HepG2 (cell line): ENCODE measurements around the gene PRSS50. TPM values are rescaled to one million over a fixed set of nuclear protein-coding genes. Genes with fewer than 3 reads are reported as not detected.

ENCODE experiments used
- ATAC-seq: fragments of 200-7000 bp; cut with Tn5 transposase; 3 replicates; pipeline ENCODE4 v1.9.1; 2020; ENCODE audit warnings: mild to moderate bottlenecking, moderate library complexity
- BruUV-seq: library from RNA; stranded (reverse); fragments of 400-500 nt; replicated peaks from 2 replicates; lab custom pipeline; 2021; lab: Mats Ljungman, UMichigan
- CTCF ChIA-PET: fragments of 300-600 bp; formaldehyde crosslinking; extraction: SDS; loops from one replicate; lab custom pipeline; 2021; ENCODE audit warnings: low total read pairs, inconsistent platforms, low intra/inter-chr PET ratio; lab: Yijun Ruan, JAX
- POLR2A ChIA-PET: fragments of 350-600 bp; sonication (Branson Sonifier 250); formaldehyde crosslinking; loops from one replicate; lab custom pipeline; 2020; ENCODE audit warnings: antibody characterized with exemption, inconsistent platforms; lab: Yijun Ruan, JAX
- DNase-seq: peaks from one replicate; pipeline ENCODE4 v3.0.0-alpha.2; 2015; ENCODE audit warnings: low spot score
- FAIRE-seq: peaks from 3 replicates; lab custom pipeline; 2011; peaks lifted over from hg19 to GRCh38; lab: Jason Lieb, UNC
- H2AFZ ChIP-seq: one replicate; pipeline ENCODE4 v1.6.1; 2011; ENCODE audit warnings: low read length, inconsistent platforms
- H3K27ac ChIP-seq: fragments of 300-600 bp; 3 replicates; pipeline ENCODE4 v1.8.0; 2011; ENCODE audit warnings: mixed run types, mild to moderate bottlenecking, mixed read lengths, low read length, inconsistent platforms; ENCODE audit not compliant: insufficient read depth; ENCODE audit errors: extremely low read length
- H3K27me3 ChIP-seq, 2 experiments: fragments of 200-600 bp in 1 of 2; 2 replicates in 1 of 2; 3 replicates in 1 of 2; pipeline versions ENCODE4 v1.6.0 to v1.8.0; 2011; ENCODE audit warnings: low read length in 2 of 2, mild to moderate bottlenecking in 2 of 2, moderate library complexity in 2 of 2, inconsistent platforms in 1 of 2; ENCODE audit not compliant: insufficient read depth in 2 of 2, control insufficient read depth in 1 of 2
- H3K36me3 ChIP-seq, 2 experiments: fragments of 200-600 bp in 1 of 2; replicated peaks in 1 of 2; 2 replicates in 1 of 2; 3 replicates in 1 of 2; pipeline versions ENCODE4 v1.5.1 to v1.8.0; 2011; ENCODE audit warnings: low read length in 2 of 2, inconsistent platforms in 1 of 2; ENCODE audit not compliant: insufficient read depth in 2 of 2, control insufficient read depth in 1 of 2
- H3K4me1 ChIP-seq: 2 replicates; pipeline ENCODE4 v1.5.1; 2012; ENCODE audit warnings: low read length, inconsistent platforms; ENCODE audit not compliant: insufficient read depth
- H3K4me2 ChIP-seq: 2 replicates; pipeline ENCODE4 v1.6.0; 2011; ENCODE audit warnings: low read depth, low read length, inconsistent platforms
- H3K4me3 ChIP-seq, 3 experiments: fragments of 200-600 bp in 1 of 3; sonication (generic), shearing (Covaris generic) in 1 of 3; replicated peaks in 1 of 3; 2 replicates each; pipeline ENCODE4 v1.5.1; 2011 to 2016; ENCODE audit warnings: low read length in 3 of 3, inconsistent platforms in 2 of 3, low read depth in 2 of 3, mild to moderate bottlenecking in 2 of 3, control low read depth in 1 of 3, mixed read lengths in 1 of 3; ENCODE audit not compliant: insufficient read depth in 1 of 3
- H3K79me2 ChIP-seq: one replicate; pipeline ENCODE4 v1.6.1; 2011; ENCODE audit warnings: low read length, inconsistent platforms; ENCODE audit not compliant: insufficient read depth
- H3K9ac ChIP-seq: 2 replicates; pipeline ENCODE4 v1.6.0; 2011; ENCODE audit warnings: mild to moderate bottlenecking, low read depth, low read length, inconsistent platforms; ENCODE audit not compliant: insufficient read depth
- H3K9me3 ChIP-seq: 2 replicates; pipeline ENCODE4 v1.5.1; 2012; ENCODE audit warnings: mild to moderate bottlenecking, low read length
- H4K20me1 ChIP-seq: 2 replicates; pipeline ENCODE4 v1.6.0; 2011; ENCODE audit warnings: inconsistent platforms, mild to moderate bottlenecking, low read length, moderate library complexity; ENCODE audit not compliant: insufficient read depth
- ARNT2 ChIP-seq: sonication (generic); formaldehyde crosslinking; IDR thresholded peaks from 2 replicates; pipeline ENCODE4 v1.8.0; 2022; ENCODE audit warnings: mild to moderate bottlenecking, low read depth, missing genetic modification reagents, moderate library complexity
- CEBPB ChIP-seq: IDR thresholded peaks from 2 replicates; pipeline ENCODE4 v1.6.1; 2011; ENCODE audit warnings: low read depth, low read length, improper control_type of control experiment, borderline replicate concordance
- CREM ChIP-seq, 2 experiments: sonication (generic) in 1 of 2; formaldehyde crosslinking in 1 of 2; IDR thresholded peaks; 2 replicates each; pipeline versions ENCODE4 v1.4.0 to v1.6.1; 2016 to 2020; ENCODE audit warnings: antibody characterized with exemption in 1 of 2, mild to moderate bottlenecking in 1 of 2, missing genetic modification reagents in 1 of 2
- ERF ChIP-seq: IDR thresholded peaks from 2 replicates; pipeline ENCODE4 v1.6.1; 2018; ENCODE audit warnings: missing biosample characterization, missing genetic modification reagents
- KAT7 ChIP-seq: IDR thresholded peaks from 2 replicates; pipeline ENCODE4 v1.6.1; 2018; ENCODE audit warnings: borderline replicate concordance, missing compliant biosample characterization
- NFIB ChIP-seq: sonication (generic); formaldehyde crosslinking; IDR thresholded peaks from 2 replicates; pipeline ENCODE4 v1.9.0; 2021; ENCODE audit warnings: missing genetic modification reagents, mild to moderate bottlenecking, borderline replicate concordance
- PRDM15 ChIP-seq: sonication (generic); formaldehyde crosslinking; IDR thresholded peaks from 2 replicates; pipeline ENCODE4 v1.4.0; 2020; ENCODE audit warnings: missing genetic modification reagents
- RBFOX2 ChIP-seq: fragments of 200-400 bp; formaldehyde crosslinking; IDR thresholded peaks from 2 replicates; pipeline ENCODE4 v1.6.1; 2017; ENCODE audit warnings: low read depth, mild to moderate bottlenecking, low read length
- RFX3 ChIP-seq: IDR thresholded peaks from 2 replicates; pipeline ENCODE4 v1.6.1; 2016; ENCODE audit warnings: missing biosample characterization, missing genetic modification reagents
- RORA ChIP-seq: sonication (generic); formaldehyde crosslinking; IDR thresholded peaks from 2 replicates; pipeline ENCODE4 v1.5.0; 2020; ENCODE audit warnings: mild to moderate bottlenecking, missing genetic modification reagents, moderate library complexity
- ZBED4 ChIP-seq: sonication (generic); formaldehyde crosslinking; IDR thresholded peaks from 2 replicates; pipeline ENCODE4 v1.4.0; 2020; ENCODE audit warnings: missing genetic modification reagents, borderline replicate concordance
- ZNF264 ChIP-seq: sonication (generic); formaldehyde crosslinking; IDR thresholded peaks from 2 replicates; pipeline ENCODE4 v1.4.0; 2020; ENCODE audit warnings: missing genetic modification reagents
- ZNF331 ChIP-seq: sonication (generic); formaldehyde crosslinking; IDR thresholded peaks from 2 replicates; pipeline ENCODE4 v1.4.0; 2020; ENCODE audit warnings: missing genetic modification reagents
- ZNF451 ChIP-seq: sonication (generic); formaldehyde crosslinking; IDR thresholded peaks from 2 replicates; pipeline ENCODE4 v1.5.0; 2020; ENCODE audit warnings: mild to moderate bottlenecking, missing genetic modification reagents
- ZNF773 ChIP-seq: sonication (generic); formaldehyde crosslinking; IDR thresholded peaks from 2 replicates; pipeline ENCODE4 v1.4.0; 2020; ENCODE audit warnings: missing genetic modification reagents, borderline replicate concordance
- ZSCAN31 ChIP-seq: sonication (generic); formaldehyde crosslinking; IDR thresholded peaks from 2 replicates; pipeline ENCODE4 v1.5.0; 2020; ENCODE audit warnings: low read depth, mild to moderate bottlenecking, missing genetic modification reagents
- WGBS: methylation state at CpG from one replicate; pipeline ENCODE4 v1.1.6; 2017; ENCODE audit warnings: low lambda C conversion rate; 5-methylcytosine and 5-hydroxymethylcytosine counted together
- in situ Hi-C: cut with HindIII; loops from 2 replicates; pipeline ENCODE4 v1.10.0; 2017; ENCODE audit warnings: low pct_unique_long_range_greater_than_20kb; ENCODE audit not compliant: extremely low pct_ligation_motif_present
- intact Hi-C: fragments of 100-400 bp; cut with micrococcal nuclease; formaldehyde crosslinking; loops from one replicate; pipeline ENCODE4 v1.10.0; 2022; ENCODE audit not compliant: unreplicated experiment
- polyA plus RNA-seq, 8 experiments: library from polyadenylated mRNA; depleted of rRNA in 3 of 8; stranded (reverse) in 7 of 8; unstranded in 1 of 8; fragments of >200 nt; fragmentation: Illumina TruSeq in 4 of 8; extraction: Trizol in 4 of 8; gene quantifications; 2 replicates each; pipeline versions ENCODE4 v1.2.1 to v1.2.3, GENCODE V29; 2011 to 2016; ENCODE audit warnings: low read depth in 4 of 8, missing spikeins in 1 of 8, mixed read lengths in 1 of 8; ENCODE audit not compliant: insufficient read depth in 1 of 8
- total RNA-seq, 5 experiments: library from RNA; depleted of rRNA; stranded (reverse); fragments of >200 nt; fragmentation: Illumina TruSeq; extraction: Trizol; gene quantifications; 2 replicates each; pipeline ENCODE4 v1.2.3, GENCODE V29; 2016; ENCODE audit warnings: low read depth in 1 of 5

The PRSS50 gene
- total and polyA plus RNA-seq, 2 of the 13 experiments (the other 11 are each of a cell fraction or from before 2014, with no cell fraction given), result not detected

GRCh38 chr3:46749129-46749528 is 31.5 kb upstream of the PRSS50 start:
- in situ Hi-C loops, result no loop called here
- H3K79me2 ChIP-seq, result no peaks in the 10 kb centered on the region
- no peaks in the 10 kb centered on the region for H3K4me1 ChIP-seq
- intact Hi-C loops, result no loop called here
- no peaks in the 10 kb centered on the region for H4K20me1 ChIP-seq
- ATAC-seq (no peak), DNase-seq (no peak), FAIRE-seq (no peak)
- no peak overlapping the region for H3K9ac ChIP-seq
- H3K27ac ChIP-seq, result no peak overlapping the region
- no peaks in the 10 kb centered on the region for H3K9me3 ChIP-seq
- no peak overlapping the region for H3K4me3 ChIP-seq
- no peak overlapping the region for H3K4me2 ChIP-seq
- CTCF ChIA-PET, result no interaction called here
- POLR2A ChIA-PET, result no interaction called here
- no TSS peak for BruUV-seq
- peaks cover 2 to 13% of the 10 kb centered on the region in 2 experiments; a peak in 4 of 5 replicates for H3K27me3 ChIP-seq
- H2AFZ ChIP-seq, result no peak overlapping the region
- no peaks in the 10 kb centered on the region for H3K36me3 ChIP-seq
- 27% methylated on average over 4 of the region's 4 CpGs for WGBS
- TF ChIP-seq RFX3 (CRISPR knock-in tag) (no peak), RORA (CRISPR knock-in tag) (no peak), CREM (IDR thresholded peaks at IDR 0.05) (no peak), CREM (CRISPR knock-in tag; IDR thresholded peaks at IDR 0.05) (no peak), ZNF451 (CRISPR knock-in tag) (no peak), ARNT2 (CRISPR knock-in tag) (no peak), ZSCAN31 (CRISPR knock-in tag) (no peak), NFIB (CRISPR knock-in tag) (no peak), ERF (CRISPR knock-in tag) (no peak), ZNF264 (CRISPR knock-in tag) (no peak), CEBPB (no peak), PRDM15 (CRISPR knock-in tag) (no peak), ZBED4 (CRISPR knock-in tag) (no peak), ZNF773 (CRISPR knock-in tag) (no peak), RBFOX2 (no peak), KAT7 (CRISPR knock-in tag) (no peak), ZNF331 (CRISPR knock-in tag) (no peak)
